Activated T-cell treated with anti-CD3 and anti-CD28 coated beads, Interleukin-2, amount 50 U/mL, for 24 hours (primary cell): ENCODE results near the gene ZNF358.

ENCODE experiments used
- DNase-seq: peaks from one replicate; pipeline ENCODE4 v3.0.0-alpha.2; 2020
- H3K27ac Mint-ChIP-seq: 2 replicates; pipeline ENCODE4 v1.8.0; 2020; ENCODE audit warnings: mild to moderate bottlenecking, mixed read lengths
- H3K27me3 Mint-ChIP-seq: 2 replicates; pipeline ENCODE4 v1.8.0; 2020; ENCODE audit warnings: mixed read lengths
- H3K36me3 Mint-ChIP-seq: 2 replicates; pipeline ENCODE4 v1.8.0; 2020; ENCODE audit warnings: low read depth, mixed read lengths
- H3K4me1 Mint-ChIP-seq: 2 replicates; pipeline ENCODE4 v1.8.0; 2020; ENCODE audit warnings: low read depth, mixed read lengths
- H3K4me3 Mint-ChIP-seq: 2 replicates; pipeline ENCODE4 v1.8.0; 2020; ENCODE audit warnings: mild to moderate bottlenecking, moderate library complexity, mixed read lengths
- H3K9me3 Mint-ChIP-seq: 2 replicates; pipeline ENCODE4 v1.8.0; 2020; ENCODE audit warnings: mixed read lengths

Gene ZNF358

GRCh38 chr19:7564866-7565265, 49.0 kb downstream of the ZNF358 start:
- H3K4me1 Mint-ChIP-seq: peaks cover 2% of the 10 kb centered on the region
- H3K9me3 Mint-ChIP-seq: peaks cover 4% of the 10 kb centered on the region
- no peak overlapping the region for H3K27ac Mint-ChIP-seq
- DNase-seq: no peak
- no peaks in the 10 kb centered on the region for H3K27me3 Mint-ChIP-seq
- peaks cover 29% of the 10 kb centered on the region for H3K36me3 Mint-ChIP-seq
- H3K4me3 Mint-ChIP-seq: no peak overlapping the region

GRCh38 chr19:7565332-7565731, 49.4 kb downstream of the ZNF358 start:
- peaks cover 1% of the 10 kb centered on the region for H3K9me3 Mint-ChIP-seq
- peaks cover 2% of the 10 kb centered on the region for H3K4me1 Mint-ChIP-seq
- no peak overlapping the region for H3K4me3 Mint-ChIP-seq
- H3K27ac Mint-ChIP-seq: no peak overlapping the region
- peaks cover 26% of the 10 kb centered on the region for H3K36me3 Mint-ChIP-seq
- H3K27me3 Mint-ChIP-seq: no peaks in the 10 kb centered on the region
- no peak for DNase-seq
